Mammary epithelial cell (primary cell): ENCODE measurements around the gene CLTC.

Experiments
- EZH2 ChIP-seq: IDR thresholded peaks from 2 replicates; pipeline ENCODE4 v1.6.1; 2012; ENCODE audit warnings: low read length, inconsistent platforms, borderline replicate concordance
- TF ChIP-seq, protein P1 (sequence below), 2 donors: IDR thresholded peaks in 1 of 2; conservative IDR thresholded peaks in 1 of 2; 2 replicates each; pipeline ENCODE4 v1.5.1; 2011 to 2012; ENCODE audit warnings: inconsistent platforms in 2 of 2, low read length in 2 of 2, mild to moderate bottlenecking in 2 of 2, control low read depth in 1 of 2, low read depth in 1 of 2; ENCODE audit not compliant: insufficient read depth in 1 of 2; ENCODE audit errors: extremely low read depth in 1 of 2

DNA sequence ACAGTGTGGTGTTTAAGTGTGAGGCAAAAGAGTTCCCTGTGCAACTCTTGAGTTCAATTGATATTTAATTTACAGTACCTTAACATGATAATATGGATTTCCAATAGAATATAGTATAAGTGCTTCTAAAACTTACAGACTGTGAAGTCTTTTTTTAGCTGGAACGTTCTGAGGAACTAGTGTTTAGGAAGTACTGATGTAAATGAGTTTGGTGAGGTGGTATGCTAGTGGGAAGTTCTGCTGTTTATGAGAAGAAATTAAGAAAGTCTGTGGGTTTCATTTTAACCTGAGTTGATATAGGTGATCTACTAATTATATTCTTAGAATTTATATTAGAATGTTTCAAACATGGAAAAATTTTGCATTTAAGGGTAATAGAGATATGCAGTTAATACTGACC lies 55.5 kb downstream of the CLTC start:
- TF ChIP-seq EZH2: no peak
- TF ChIP-seq, protein P1, sequence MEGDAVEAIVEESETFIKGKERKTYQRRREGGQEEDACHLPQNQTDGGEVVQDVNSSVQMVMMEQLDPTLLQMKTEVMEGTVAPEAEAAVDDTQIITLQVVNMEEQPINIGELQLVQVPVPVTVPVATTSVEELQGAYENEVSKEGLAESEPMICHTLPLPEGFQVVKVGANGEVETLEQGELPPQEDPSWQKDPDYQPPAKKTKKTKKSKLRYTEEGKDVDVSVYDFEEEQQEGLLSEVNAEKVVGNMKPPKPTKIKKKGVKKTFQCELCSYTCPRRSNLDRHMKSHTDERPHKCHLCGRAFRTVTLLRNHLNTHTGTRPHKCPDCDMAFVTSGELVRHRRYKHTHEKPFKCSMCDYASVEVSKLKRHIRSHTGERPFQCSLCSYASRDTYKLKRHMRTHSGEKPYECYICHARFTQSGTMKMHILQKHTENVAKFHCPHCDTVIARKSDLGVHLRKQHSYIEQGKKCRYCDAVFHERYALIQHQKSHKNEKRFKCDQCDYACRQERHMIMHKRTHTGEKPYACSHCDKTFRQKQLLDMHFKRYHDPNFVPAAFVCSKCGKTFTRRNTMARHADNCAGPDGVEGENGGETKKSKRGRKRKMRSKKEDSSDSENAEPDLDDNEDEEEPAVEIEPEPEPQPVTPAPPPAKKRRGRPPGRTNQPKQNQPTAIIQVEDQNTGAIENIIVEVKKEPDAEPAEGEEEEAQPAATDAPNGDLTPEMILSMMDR (conservative IDR thresholded peaks at IDR 0.05 in 1 of 2, IDR thresholded peaks at IDR 0.05 in 1 of 2; ENCODE audit: extremely low read depth in 1 of 2, insufficient read depth in 1 of 2, low read depth in 1 of 2, low read length in 2 of 2): no peak
